Measurements from ENCODE around the gene LIPT1.

- TF ChIP-seq CTCF (IDR thresholded peaks at IDR 0.05): no peak
- TF ChIP-seq POLR2A (IDR thresholded peaks at IDR 0.05): no peak
Measured at GRCh38 chr2:99141110-99142108, 13.4 kb upstream of the LIPT1 start, which contains the start of gene C2orf15.

Data from right lobe of liver (tissue), 4 donors.